SHP77 treated with DMSO at 0.1 percent for 48 hours (cell line): ENCODE results near the gene TEAD3.

ENCODE experiments used
- DNase-seq: peaks from one replicate; lab custom pipeline; 2025; lab: John Stamatoyannopoulos, UW

TEAD3 gene

DNA sequence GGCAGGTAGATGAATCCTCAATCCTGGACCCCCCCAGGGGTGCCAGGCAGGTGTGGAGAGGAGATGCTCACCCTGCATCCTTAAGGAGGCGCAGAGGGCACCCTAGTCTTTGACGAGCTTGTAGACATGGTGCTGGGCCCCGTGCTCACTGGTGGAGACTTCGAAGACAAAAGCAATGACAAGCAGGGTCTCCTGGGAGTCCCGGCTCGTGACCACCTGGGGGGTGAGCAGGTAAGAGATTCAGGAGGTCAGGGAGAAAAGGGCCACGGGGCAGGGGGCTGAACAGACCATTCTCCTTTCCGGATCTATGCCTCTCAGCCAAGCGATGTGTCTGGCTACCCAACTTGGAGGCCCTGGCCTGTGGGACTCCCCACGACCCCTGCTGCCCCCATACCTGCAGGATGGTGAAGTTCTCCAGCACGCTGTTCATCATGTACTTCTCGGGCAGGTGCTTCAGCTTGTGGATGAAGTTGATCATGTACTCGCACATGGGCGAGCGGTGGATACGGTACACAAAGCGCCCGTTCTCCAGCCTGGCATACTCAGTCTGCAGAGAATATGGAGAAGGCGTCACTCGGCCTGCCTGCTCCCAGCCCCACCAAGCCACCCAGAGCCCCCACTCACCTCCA, 21.8 kb downstream of the TEAD3 start:
- DNase-seq = no peak

DNA sequence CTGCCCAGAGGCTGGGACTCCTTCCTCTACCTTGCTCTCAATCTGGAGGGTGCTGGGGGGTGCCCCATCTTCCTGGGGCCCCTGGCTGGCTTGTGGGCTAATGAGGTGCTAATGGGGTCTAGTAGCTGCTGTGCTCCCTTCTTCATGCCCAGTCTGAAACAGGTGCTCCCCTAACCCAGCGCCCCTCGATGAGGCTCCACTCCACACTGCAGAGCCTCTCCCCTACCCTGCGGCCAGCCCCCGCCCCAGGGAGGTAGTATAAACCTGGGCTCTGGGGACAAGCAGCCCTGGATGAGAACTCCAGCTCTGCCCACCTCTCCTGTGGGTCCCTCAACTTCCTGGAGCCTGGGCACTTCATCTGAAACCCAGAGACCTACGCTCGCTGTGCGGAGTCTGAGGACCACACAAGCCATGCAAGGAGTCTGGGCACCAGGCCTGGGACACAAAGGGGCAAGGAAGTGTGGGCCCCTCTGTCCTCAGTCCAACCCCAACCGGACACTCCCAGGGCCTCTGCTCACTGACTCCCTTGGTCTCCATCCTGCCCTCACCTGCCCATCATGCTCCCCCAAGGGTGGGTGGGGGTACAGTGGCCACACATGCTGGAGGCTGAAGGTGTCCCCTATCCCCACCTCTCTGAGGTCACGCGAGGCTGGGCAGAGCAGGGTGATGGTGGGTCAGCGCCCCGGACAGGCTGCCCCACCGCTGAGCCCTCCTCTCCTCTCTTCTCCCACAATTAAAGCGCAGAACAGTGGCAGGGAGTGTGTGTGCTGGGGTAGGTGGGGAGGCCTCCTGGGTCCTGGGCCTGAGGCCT, 22.5 kb downstream of the TEAD3 start:
- no peak for DNase-seq

GRCh38 chr6:35473850-35474130, 23.1 kb downstream of the TEAD3 start:
- DNase-seq = no peak

DNA sequence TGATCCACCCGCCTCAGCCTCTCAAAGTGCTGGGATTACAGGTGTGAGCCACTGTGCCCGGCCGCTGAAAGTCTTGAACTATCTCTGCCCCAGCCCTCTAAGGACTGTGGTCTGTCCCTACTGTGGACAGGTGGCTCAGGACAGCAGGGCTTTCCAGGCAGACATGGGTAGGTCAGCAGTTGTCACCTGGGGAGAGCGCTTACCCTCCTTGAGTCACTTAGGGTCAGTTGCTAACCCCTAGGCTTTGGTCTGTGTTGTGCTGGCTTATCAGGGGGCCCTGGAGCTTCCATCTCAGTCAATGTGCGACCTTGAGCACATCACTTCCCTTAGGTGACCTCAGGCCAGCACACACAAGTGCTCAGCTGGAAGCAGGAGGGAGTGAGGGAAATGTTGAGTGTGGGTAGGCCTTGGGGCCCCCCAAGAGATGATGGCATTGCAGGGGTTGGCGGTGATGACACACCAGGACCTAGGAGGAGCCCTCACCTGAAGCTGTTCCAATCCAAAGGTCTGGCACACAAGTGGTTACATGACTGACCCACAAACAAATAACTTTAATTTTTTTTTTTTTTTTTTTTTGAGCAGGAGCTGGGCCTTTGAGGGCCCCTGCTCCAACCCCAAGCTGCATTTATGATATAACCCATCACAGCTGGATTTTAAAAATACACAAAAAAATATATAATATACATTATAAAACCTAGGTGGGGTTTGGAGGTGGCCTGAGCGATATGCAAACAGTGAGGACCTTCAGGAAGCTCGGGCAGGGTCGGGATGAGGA, 23.6 kb downstream of the TEAD3 start:
- no peak for DNase-seq

- no peak for DNase-seq
These were observed 25.0 kb downstream of the TEAD3 start for GRCh38 chr6:35471836-35472345.

- DNase-seq = no peak
These were observed 26.2 kb downstream of the TEAD3 start for GRCh38 chr6:35470663-35471120.

- DNase-seq = no peak
These were observed 26.9 kb downstream of the TEAD3 start for GRCh38 chr6:35469751-35470662.

GRCh38 chr6:35468980-35469750, 27.7 kb downstream of the TEAD3 start:
- DNase-seq = no peak

GRCh38 chr6:35468181-35468979, 28.5 kb downstream of the TEAD3 start, which contains the start of gene RPL10A:
Gene RPL10A, plus strand, starts transcription at chr6:35468401. Its CDS starts 34 bp downstream, at chr6:35468435.
- peak; percentile 79 for DNase-seq

DNA sequence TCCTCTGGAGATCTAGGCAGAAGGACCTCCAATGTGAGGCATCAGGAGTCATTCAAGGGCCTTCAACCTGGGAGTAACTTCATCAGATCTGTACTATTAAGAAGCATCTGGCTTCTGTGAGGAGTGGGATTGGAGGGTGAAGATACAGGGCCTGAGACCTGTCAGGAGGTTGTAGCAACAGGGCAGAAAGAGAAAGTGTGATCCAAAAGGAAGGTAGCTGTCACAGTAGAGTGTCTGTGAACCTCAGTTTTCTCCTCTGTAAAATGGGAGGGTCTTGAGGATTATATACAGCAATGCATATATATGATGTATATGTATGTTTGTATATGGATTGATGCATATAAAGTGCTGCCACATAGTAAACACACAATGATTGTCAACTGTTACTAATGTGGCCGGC, 31.2 kb downstream of the TEAD3 start:
- no peak for DNase-seq

DNA sequence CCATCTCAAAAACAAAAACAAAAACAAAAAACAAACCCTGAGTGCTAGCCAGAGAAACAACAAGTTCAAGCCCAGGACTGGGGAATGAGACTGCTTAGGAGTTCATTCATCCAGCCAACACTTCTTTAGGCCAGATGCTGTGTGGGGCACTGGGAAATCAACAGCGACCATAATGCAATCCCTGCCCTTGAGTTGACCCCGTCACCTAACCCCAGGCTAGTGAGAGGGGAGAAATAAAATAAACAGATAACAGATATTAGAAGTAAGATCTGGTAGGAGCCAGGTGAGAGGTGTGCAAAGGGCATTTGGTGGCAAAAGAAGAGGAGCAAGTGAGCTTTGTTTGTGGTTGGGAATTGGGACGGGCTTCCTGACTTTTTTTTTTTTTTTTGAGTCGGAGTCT, 33.6 kb downstream of the TEAD3 start:
- no peak for DNase-seq

GRCh38 chr6:35461270-35461669, 35.6 kb downstream of the TEAD3 start:
- DNase-seq = no peak

DNA sequence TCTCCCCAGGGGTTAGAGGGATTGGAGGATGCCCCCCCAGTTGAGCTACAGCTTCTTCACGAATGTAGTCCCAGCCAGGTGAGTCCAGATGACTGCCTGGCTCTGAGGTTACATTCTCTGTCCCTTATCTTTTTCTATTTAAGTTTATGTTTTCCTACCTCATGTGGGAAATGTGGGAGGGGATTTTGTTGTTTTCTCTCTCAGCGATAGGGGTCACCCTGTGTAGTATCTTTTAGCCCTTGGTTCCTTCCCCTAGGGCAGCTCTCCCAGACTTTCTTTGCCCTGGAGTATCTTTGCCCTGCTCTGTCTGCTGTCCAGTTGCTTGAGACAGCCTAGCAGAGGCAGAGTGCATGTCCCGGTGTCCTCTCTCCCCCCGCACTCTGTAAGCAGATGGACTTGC, 39.0 kb downstream of the TEAD3 start:
- DNase-seq = no peak

DNA sequence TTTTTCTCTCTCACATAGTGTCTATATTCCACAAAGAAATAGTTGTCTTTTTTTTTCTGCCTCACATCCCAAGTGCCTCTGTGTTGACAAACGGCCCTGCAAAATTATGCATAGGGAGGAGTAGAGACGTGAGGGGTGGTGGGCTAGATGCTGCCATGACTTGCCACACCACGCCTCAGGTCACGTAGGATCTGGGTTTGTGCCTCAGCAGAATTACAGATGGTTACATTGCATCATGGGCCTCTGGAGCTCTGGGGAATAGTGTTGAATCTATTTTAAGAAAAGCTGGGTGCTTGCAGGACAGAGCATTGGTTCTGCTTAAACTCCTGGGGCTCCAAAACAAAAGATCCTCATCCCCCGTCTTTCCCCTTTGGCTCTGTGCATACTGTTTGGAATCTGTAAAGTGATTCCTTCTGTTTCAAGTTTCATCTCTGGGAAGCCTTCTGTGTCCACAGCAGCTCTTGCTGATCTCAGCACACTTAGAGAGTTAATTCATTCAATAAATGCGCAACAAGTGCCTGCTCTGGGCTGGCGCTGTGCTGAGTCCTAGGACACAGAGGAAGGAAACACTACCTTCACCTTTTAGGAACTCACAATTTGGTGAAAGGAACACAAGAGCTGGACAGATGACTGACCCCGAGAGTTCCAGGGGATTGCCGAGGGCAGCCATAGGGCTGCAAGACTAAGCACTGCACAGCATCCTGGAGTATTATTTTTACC, 42.3 kb downstream of the TEAD3 start:
- DNase-seq = no peak

- no peak for DNase-seq
These were observed 43.6 kb downstream of the TEAD3 start for GRCh38 chr6:35453236-35453635.

DNA sequence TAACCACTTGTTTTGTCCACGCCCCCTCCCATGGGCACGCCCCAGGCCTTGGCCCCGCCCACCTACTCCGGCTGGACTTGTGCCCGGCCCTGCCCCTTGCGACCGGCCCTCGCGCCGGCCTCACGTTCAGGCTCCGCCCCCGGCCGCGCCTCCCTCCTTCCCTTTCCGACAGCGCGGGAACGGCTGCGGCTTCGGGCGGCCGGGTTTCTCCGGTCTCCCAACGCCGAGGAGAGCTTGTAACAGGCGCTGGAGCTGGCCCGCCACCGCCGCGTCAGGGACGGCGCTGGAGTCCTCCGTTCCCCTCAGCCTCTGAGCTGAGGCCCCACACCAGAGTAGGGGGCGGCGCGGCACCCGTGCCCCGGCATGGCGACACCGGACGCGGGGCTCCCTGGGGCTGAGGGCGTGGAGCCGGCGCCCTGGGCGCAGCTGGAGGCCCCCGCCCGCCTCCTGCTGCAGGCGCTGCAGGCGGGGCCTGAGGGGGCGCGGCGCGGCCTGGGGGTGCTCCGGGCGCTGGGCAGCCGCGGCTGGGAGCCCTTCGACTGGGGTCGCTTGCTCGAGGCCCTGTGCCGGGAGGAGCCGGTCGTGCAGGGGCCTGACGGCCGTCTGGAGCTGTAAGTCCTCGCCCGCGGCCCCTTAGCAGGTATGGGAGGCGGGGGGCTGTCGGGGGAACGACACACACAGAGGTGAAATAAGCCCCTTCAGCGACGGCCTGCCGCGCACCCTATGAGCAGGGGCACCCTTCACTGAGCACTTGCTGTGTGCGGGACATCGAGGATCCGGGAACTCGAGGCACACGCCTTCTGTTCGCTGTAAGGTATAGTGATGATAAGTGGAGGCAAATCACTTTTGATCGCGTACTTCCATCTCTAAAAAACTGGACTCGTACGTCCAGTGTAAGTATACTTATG, 44.4 kb downstream of the TEAD3 start, which contains the start of gene FANCE:
TSS of gene FANCE (plus strand) at position 156 of the 908 bp plus-strand sequence. CDS start at position 364, 208 bp downstream.
- no peak for DNase-seq

GRCh38 chr6:35451354-35452182, 45.3 kb downstream of the TEAD3 start:
- no peak for DNase-seq
